HG02885 (cell line): ENCODE measurements around the gene DENND4A.

Experiments
- ATAC-seq: cut with Tn5 transposase; IDR thresholded peaks from one replicate; pipeline ENCODE4 v1.9.1; 2021; ENCODE audit warnings: mild to moderate bottlenecking; ENCODE audit not compliant: unreplicated experiment, poor library complexity

The DENND4A gene

DNA sequence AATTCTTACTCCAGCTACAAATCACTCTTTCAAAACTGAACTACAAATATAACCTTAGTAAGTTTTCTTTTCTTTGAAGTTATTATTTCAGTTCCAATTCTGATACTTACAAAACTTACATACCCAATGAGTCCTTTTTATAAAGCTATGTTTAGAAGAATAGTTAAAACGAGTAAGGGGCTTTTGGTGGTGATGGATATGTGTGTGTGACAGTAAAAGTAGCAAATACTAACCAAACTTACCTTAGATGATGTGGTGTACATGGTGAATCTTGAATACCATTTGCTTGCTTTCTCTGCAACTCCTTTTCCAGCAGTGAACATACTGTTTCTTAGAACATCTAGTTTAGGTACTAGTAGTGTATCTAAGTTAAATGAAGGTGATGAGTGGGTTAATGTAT lies 101.9 kb downstream of the DENND4A start:
- ATAC-seq = no peak

DNA sequence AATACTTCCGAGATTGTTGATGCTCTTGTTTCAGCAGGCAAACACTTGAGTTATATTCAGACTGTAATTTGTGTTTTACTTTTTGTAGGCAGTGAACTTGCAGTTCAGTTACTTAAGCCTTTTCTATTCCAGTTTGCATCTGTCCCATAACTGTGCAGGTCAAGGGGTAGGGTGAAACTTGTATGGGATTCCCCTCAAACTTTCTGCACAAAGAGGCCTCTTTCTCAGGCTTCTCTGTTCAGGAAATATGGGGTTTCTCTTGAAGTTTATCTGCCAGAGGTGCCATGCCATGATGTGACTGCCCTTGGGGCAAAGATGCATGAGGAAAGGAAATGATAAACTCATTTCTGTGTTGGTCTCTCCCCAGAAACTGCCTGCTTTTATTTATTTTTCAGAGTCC lies 103.6 kb downstream of the DENND4A start:
- ATAC-seq = no peak

DNA sequence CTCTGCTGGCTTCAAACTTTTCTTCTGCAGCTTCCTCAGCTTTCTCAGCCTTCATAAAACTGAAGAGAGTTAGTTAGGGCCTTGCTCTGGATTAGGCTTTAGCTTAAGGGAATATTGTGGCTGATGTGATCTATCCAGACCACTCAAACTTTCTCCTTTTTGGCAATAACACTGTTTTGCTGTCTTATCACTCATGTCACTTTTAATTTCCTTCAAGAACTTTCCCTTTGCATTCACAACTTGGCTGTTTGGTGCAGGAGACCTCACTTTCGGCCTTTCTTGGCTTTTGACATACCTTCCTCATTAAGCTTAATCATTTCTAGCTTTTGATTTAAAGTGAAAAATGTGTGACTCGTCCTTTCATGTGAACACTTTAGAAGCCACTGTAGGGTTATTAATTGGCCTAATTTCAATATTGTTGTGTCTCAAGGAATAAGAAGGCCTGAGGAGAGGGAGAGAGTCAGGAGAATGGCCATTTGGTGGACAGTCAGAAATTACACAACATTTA lies 109.6 kb downstream of the DENND4A start:
- no peak for ATAC-seq

DNA sequence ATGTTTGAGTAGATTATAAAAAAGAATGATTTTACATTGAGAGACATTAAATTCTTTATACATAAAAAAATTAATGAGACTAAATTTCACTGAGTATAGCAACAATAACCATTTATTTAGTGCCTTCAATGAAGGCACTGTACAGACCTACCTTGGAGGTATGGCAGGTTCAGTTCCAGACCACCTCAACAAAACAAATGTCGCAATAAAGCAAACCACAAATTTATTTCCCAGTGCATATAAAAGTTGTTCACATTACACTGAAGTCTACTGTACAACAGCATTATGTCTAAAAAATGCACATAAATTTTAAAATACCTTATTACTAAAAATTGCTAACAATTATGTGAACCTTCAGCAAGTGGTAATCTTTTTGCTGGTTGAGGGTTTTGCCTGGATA lies 111.5 kb downstream of the DENND4A start:
- ATAC-seq = no peak

DNA sequence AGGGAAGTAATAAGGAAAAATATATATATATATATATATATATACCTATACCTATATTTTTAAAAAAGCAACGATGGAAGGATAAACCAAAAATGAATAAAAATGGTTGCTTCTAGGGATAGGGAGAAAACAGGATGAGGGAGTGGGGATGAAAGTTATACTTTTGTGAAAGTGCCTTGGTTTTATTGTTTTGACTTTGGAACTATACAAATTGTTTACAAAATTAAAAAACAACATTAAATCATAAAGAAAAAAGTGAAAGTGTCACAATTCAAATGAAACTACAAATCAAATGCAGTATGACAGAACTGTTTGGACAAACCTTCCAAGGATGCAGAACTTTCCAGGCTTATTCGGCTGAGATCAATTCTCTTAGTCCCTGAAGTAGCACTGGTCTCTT lies 116.0 kb downstream of the DENND4A start:
- ATAC-seq = no peak

DNA sequence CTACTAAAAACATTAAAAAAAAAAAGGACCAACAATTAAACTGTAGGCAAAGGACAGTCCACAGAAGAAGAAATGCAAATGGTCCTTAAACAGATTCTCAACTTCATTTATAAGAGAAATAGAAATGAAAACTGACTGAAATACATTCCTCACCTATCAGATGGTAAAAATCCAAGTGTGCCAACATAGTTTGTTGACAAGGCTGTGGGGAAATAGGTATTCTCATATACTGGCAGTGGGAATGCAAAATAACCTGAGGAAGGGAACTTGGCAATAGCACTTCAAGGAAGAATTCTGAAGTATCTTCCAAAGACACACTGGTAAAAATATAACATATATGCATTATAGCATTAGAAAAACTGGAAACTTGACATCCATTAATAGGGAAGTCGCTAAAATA lies 116.5 kb downstream of the DENND4A start:
- no peak for ATAC-seq

DNA sequence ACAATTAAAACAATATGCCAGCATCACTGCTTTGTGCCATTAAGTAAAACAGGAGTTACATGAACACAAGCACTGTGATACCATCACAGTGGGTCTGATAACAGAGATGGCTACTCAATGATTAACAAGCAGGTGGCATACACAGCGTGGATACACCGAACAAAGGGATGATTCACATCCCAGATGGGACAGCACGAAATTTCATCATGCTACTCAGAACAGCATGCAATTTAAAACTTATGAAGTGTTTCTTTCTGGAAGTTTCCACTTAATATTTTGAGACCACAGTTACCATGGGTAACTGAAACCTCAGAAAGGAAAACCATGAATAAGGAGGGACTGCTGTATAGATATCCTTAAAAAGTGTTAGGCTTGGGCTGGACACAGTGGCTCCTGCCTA lies 125.8 kb downstream of the DENND4A start:
- ATAC-seq = no peak

DNA sequence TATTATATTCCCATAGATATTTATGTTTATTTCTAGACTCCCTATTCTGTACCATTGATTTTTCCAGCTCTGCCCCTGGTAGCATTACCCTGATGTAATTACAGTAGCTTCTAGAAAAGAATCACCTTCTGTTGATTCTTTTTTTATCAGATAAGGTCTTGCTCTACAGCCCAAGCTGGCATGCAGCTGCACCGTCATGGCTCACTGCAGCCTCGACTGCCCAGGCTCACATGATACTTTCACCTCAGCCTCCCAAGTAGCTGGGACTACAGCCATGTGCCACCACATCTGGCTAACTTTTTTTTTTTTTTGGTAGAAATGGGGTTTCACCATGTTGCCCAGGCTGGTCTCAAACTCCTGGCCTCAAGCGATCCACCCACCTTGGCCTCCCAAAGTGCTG lies 128.6 kb downstream of the DENND4A start:
- ATAC-seq = no peak

DNA sequence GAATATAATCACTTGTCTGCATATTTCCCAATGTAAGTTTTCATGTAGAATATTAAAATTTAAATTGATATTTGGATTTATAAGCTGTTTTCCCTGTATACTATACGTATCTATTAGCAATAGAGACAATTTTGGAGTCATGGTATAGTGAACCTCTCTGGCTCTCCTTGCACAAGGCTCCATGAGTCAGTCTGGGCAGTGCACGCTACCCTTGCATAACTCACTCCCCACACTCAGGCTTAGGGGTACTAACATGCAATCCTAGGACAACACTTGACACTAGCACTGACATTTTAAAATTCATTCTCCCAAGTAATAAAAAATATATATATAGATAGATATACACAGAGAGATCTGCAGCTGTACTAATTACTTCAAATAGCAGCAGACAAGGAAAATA lies 131.2 kb downstream of the DENND4A start:
- ATAC-seq = no peak

DNA sequence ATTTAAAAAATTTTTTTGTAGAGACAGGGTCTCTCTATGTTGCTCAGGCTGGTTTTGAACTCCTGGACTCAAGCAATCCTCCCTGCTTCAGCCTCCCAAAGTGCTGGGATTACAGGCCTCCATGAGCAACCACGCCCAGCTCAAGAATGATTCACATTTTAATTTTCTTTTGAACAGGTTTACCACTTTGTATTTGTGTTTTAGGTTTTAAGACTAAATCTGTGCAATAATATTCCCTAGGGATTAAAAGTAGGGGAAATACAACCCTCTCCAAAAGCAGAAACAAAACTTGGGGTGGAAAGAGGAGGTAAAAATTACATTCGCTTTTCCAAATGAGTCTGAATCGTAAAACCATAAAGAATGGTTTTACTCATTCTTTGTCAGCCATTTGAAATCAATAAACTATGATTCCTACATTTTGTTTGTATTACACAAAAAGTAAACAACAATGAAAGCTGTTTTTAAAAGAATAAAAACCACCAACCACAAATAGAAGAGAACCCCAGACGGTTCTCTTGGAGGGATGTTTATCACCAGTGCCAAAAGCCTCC lies 132.5 kb downstream of the DENND4A start:
- ATAC-seq = no peak

DNA sequence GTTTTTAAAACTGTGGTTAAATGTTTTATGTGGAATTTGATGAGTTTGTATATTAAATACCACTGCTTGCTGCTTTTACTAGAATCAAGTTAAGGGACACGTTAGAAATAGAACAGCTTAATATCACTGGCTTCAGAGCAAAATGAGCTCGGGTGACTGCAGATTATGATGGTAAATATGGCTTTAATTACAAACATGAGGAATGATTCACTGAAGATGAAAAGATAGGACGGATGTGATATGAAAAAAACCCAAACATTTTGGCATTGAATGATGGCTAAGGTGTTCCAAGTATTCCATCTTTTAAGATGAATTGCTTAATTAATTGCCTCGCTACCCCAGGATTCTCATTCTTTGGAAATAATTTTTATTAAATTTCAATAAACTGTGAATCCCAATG lies 136.6 kb downstream of the DENND4A start:
- ATAC-seq = no peak

DNA sequence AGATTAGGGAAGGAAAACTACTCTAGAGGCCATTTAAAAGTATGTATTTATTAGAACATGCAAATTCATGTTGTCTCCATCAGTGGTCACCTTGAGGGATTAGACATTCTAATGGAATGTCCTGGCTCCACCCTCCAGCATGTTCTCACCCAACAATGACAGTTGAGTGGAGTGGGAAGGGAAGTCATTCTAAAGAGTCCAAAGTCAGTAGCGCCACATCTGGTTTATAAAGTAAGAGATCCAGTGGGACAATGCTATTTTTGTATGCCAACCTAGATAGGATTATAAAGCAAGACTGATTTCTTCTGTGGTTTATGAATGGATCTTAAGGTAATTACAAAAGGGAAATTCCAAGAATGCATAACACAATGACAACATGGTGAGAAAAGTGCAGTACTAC lies 137.1 kb downstream of the DENND4A start:
- ATAC-seq = no peak

DNA sequence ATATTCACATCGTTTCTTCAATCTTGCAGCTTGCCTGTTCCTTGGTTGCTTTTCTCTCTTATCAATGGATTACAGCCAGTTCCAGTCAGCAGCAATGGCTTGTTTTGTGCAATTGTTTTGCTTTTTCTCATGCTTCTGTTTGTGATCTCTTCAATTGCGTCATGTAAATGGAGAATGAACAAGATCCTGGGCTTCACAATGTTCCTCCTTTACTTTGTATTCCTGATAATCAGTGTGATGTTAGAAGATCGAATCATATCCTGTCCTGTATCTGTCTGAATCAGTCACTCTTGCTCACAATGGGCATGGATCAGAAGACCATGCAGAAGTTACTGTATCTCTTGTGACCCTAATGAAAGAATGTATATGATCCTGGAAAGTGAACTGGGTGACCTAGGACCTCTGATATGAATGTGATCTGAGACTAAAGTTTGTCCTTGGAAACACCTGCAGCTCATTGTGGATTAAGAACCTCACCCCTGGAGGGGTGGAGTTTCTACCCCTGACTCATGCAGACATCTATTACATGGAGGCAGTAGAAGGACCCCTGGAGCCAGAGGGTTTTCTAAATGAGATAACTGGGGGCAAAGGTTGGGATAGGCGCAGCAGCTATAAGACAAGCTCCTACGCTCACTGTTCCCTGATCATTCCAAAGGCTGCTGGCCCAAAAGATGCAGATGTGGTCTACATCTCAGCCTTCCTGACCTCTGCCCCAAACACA lies 138.1 kb downstream of the DENND4A start:
- ATAC-seq = no peak

DNA sequence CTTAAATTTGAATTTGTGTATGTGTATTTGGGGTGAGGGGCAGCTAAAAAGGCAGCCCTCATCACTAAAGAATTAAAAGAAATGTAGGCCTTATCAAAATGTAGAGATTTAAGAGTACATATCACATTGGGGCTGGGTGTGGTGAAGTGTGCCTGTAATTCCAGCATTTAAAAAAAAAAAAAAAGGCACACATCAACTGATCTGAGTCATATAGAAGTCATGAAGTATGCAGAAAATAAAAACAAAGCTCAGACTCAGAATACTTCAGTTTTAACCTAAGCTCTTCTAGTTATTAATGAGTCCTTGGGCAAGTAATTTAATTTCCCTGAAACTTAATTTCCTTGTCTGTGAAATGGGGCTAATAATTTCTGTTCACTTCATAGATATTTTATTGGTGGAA lies 138.8 kb downstream of the DENND4A start:
- ATAC-seq = no peak

DNA sequence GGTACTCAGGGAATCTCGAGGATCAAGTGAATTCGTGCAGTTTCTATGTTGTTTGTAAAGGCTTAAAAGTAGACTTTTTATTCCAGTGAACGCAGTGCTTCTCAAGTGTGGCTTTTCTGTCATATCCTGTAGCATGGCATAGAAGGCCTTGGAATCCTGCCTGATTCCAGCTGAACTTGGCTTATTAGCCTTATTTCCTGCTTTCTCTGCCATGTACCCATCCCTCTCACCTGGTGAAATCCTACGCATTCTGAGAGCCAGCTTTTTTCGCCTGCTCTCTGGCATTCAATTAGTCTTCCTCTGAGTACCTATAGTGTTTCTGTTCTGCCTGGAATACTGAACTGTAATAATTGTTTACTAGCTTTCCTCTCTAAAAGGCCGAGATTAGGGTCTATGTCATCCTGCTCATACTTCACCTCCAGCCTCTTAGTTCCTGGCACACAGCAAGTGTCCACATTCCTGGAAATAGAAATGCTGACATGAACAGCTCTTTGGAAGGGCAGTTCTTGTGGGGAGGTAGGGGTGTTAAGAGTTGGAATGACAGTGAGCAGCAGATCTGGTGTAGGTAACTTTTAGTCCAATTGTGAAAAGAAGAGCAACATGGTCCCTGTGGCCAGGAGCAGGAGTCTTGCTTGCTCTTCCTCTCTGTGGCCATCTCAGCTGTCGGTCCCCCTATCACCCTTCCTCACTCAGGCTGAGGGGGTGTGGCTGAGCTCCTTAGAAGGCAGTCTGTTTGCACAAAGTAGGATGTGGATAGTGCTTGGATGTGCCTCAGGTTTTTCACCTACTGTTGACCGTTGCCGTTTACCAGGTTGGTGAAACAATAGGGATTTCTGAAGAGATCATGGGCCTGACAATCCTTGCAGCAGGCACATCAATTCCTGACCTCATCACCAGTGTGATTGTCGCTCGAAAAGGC lies 140.0 kb downstream of the DENND4A start:
- ATAC-seq = no peak

DNA sequence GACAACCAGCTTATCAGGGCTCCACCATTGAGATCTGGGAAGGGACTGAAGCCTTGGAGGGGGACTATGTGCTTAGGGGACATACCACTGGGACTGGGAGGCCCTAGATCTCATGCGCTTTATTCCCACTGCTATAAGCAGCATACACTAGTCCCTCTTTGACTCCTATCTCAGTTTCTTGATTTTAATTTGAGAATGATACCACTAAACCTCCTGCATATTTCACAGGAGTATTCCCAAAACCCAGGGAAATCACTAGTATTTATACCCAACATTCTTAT lies 141.1 kb downstream of the DENND4A start:
- ATAC-seq = no peak

DNA sequence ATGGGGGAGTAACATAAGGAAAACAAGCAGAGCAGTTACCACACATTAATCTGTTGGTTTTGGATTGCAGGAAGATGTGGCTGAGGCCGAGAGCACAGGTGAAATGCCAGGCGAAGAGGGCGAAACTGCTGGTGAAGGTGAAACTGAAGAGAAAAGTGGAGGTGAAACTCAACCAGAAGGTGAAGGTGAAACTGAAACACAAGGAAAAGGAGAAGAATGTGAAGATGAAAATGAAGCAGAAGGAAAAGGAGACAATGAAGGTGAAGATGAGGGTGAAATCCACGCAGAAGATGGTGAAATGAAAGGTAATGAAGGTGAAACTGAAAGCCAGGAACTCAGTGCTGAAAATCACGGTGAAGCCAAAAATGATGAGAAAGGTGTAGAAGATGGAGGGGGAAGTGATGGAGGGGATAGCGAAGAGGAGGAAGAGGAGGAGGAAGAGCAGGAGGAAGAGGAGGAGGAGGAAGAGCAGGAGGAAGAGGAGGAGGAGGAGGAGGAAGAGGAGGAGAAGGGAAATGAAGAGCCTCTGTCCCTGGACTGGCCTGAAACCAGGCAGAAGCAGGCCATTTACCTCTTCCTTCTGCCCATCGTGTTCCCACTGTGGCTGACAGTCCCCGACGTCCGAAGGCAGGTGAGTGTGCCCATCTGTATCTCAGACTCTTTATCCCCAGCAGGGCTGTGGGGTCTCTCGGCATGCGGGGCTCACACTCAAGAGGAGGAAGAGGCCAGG lies 141.6 kb downstream of the DENND4A start:
- no peak for ATAC-seq

DNA sequence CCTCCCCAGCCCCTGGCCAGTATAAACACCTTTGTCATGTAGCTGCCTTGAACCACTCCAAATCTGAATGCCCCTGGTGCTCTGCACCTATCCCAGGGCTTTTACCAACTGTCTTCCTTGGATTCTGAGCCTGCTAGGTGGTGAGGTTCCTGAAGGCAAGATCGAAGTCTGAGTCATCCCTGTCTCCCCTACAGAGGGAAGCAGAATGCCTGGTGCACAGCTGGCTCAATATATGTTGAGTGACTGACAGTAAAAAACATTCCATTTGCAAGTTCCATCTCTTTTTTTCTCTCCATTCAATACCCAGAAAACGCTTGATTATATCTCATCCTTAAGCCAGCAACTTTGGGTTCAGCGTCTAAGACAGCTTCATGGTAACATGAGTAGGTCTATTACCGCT lies 145.6 kb downstream of the DENND4A start:
- no peak for ATAC-seq

DNA sequence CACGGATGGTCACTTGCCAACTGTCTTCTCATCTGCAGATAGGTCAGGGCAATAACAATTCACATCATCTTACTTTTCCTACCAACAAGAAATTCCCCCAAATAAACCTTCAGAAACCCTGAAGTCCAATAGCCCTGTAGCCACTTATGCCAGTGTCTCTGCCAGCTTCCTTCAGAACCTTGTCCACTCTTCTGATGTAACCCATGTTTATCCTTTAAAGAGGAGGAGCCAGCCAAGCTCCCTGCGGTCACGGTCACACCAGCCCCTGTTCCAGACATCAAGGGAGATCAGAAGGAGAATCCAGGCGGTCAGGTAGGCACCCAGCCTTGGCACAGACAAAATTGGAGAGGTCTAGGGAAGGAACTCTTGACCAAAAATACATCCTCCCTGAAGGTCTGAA lies 146.7 kb downstream of the DENND4A start:
- ATAC-seq = no peak

DNA sequence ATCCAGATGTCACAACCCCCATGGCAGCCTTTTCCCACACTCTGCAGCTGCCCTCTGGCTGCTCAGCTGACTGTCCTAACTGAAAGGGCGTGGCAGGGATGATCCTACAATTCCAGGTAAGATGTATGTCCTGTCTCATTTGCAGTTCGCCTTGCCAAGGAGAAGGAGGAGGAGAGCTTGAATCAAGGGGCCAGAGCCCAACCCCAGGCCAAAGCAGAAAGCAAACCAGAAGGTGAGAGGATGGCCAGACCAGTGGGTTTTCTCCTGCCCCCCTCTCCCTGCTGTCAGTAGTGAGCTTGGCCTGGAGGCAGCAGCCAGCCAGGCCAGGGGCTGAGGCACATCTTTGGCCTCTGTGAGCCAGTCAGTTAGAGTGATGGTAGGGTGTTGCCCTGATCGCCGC lies 147.8 kb downstream of the DENND4A start:
- ATAC-seq = no peak

DNA sequence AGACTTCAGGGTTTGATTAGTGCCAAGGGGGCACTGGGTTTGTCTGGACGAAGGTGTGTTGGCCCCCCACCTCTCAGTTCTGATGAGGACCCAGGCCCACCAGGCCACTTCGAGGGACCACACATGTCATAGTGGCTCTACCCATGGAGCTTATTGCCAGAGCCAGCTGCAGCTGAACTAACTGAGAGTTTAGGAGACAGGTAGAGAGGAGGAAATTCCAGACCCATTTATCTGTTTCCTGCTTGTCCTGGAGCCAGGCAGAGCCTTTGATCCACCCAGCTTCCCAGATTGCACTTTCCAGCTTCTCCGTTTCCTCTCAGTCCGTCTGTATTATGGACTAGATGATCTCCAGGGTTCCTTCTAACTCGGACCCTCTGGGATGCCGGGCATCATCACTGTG lies 149.5 kb downstream of the DENND4A start:
- no peak for ATAC-seq
